DMS153 treated with DMSO at 0.1 percent for 48 hours (cell line): Measurements from ENCODE around the gene ZFHX3.

Source experiments
- DNase-seq: peaks from one replicate; lab custom pipeline; 2025; ENCODE audit not compliant: unreplicated experiment; lab: John Stamatoyannopoulos, UW

The ZFHX3 gene

GRCh38 chr16:72978212-72978611 is 69.7 kb downstream of the ZFHX3 start:
- no peak for DNase-seq

GRCh38 chr16:72977127-72977526 is 70.8 kb downstream of the ZFHX3 start:
- DNase-seq = no peak

DNA sequence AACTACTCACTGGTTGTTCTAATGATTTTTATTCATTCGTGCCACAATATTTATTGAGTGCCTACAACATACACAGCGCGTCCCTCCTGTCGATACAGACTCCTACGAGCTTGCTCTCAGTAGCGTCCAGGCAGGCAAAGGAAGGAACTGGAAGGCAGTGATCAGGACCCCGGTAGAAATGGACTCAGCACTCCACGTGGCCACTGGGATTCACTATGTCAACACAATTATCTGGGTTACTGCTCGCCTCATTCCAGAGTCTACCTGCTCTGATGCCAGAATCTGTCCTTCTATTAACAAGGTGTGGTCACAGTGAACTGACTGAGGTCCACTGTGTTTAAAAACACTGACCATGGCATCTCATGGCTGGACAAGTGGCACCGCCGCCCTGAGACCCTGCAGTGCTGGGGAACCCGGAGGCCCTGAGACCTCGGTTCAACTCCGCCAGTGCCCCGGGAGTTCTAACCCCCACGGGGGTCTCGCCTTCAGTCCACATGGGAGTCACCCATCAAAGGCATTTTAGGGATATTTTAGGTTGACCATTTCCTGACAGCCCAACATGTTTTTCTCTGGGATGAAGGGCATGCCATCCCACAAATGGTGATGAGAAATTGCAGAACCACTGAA is 71.4 kb downstream of the ZFHX3 start:
- DNase-seq = no peak

GRCh38 chr16:72975809-72976437 is 72.0 kb downstream of the ZFHX3 start:
- no peak for DNase-seq

GRCh38 chr16:72974142-72974769 is 73.7 kb downstream of the ZFHX3 start:
- peak; percentile 30 for DNase-seq

- no peak for DNase-seq
Measured at GRCh38 chr16:72972878-72973571, 74.9 kb downstream of the ZFHX3 start.

DNA sequence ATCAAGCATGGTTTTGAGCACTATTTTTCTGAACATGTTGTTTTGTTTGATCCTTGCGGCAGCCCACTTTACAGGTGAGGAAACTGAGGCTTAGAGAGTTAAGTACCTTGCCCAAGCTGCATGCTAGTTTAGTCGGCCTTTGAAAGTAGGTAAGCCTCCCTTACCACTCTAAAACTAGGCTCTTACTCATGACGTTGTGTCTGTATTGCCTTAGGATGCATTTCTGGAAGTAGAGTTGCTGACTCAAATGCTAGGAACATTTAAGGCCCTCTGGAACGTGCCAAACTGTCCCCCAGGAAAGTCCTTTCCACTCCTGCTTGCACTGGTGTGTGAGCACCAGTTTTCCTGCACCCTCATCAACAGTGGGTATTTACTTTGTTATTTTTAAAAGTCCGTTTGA is 76.6 kb downstream of the ZFHX3 start:
- DNase-seq = no peak

DNA sequence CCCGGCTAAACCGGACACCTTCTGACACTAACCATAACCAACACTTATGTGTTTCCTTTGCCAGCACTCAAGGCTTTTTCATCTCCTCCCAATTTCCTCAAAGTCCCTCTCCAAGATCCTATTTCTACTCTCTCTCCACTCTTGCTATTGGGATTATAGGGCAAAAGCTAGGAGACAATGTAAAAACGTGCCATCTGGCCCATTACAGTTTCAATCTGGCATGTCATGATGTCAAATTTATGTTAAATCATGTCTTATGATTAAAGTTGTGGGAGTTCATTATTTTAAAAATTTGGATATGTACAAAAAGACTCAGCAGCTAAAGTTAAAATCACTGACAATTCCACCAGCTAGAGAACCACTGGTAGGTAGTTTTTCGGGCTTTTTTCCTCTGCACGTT is 77.3 kb downstream of the ZFHX3 start:
- no peak for DNase-seq

- DNase-seq = no peak
Measured at GRCh38 chr16:72969812-72970211, 78.1 kb downstream of the ZFHX3 start.

DNA sequence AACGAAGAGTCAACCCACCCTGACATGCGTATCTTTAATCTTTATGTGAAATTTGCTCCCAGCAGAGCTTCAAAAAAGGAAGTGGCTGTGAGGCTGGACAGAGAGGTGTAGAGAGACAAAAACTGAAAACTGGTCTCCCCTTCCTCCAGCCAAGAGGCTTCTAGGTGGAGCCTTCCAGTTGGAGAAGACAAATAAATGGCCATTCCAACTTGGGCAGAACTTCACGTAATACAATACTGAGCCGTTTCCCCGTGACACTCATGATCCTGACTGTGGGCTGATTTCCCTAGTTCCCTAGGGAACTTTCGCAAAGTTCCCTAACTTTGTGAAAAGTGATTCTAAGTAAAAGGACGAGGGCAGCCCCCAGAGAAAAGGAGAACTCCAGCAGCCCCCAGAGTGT is 78.8 kb downstream of the ZFHX3 start:
- no peak for DNase-seq

DNA sequence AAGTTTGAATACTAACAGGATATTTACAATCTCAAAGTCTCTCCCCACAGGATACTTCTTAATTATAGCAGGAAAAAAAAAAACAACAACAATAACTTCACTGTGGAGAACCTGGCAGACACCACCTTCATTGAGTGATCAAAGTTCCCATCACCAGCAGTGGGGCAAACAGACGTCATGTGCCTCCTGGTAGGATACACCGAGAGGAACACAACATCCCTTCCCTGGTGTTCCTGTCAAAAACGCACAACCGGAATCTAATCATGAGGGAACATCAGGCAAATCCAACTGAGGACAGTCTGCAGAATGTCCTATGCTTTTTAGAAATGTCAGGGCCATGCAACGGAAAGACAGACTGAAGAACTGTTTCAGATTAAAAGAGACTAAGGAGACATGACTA is 80.0 kb downstream of the ZFHX3 start:
- no peak for DNase-seq

DNA sequence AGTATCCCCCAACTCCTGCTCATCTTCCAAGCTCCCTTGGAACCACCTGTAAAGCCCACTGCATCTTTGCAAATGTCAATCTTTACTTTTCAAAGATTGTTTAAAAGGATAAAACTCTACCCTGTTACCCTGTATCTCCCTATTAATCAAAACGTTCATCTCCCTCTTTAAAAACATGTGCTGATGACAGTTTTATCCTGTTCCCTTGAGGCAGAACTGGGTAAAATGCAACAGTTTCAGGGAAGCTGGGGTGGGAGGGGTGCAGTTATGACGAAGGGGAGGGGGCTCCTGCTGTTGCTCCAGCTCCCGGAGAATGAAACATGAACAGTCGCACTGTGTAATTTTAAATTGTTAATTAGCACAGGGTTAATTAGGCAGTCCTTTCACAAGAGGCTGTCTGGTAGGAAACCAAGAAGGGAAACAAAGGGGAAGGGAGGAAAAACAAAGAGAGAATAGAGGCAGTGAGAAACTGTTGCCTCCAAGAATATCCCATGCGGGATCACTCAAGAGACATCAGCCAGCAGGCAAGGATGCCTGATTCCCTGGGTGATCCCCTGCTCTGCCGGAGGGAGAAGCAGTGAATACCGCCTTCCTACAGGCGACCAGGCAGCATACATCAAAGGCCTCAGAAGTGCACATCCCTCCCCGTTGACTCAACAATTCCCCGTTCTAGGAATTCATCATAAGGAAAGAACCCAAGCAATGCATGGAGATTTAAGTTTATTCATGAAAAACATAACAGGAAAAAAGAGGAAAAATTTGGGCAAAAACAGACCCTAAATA is 84.2 kb downstream of the ZFHX3 start:
- DNase-seq = no peak

- no peak for DNase-seq
Measured at GRCh38 chr16:72962347-72962746, 85.6 kb downstream of the ZFHX3 start.

- no peak for DNase-seq
Measured at GRCh38 chr16:72961863-72962262, 86.1 kb downstream of the ZFHX3 start.

- DNase-seq = peak; percentile 86
Measured at GRCh38 chr16:72961115-72961832, 86.7 kb downstream of the ZFHX3 start.

- DNase-seq = no peak
Measured at GRCh38 chr16:72960101-72960500, 87.8 kb downstream of the ZFHX3 start.

- no peak for DNase-seq
Measured at GRCh38 chr16:72959301-72959996, 88.5 kb downstream of the ZFHX3 start.

DNA sequence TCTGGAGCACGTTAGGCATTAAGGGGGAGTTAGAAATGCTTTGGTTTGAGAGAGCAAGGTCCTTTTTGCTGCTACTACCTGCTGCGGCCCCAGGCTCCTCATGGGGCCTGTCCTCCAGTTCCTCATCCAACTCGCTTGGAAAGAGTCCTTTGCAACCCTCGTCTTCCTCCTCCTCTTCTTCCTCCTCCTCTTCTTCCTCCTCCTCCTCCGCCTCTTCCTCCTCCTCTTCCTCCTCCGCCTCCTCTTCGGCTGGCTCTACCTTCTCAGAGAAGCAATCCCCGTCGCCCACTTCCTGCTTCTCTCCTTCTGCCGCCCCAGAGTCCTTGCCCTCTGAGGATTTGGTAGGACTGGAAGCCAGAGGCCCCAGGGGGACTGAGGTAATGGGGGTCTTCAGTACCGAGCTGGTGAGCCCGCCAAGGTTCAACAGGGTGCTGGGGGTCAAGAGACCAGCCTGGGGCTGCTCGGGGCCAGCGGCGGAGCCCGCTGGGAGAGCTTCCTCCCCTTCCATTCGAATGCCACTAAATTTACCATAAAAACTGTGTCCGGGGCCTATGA is 89.3 kb downstream of the ZFHX3 start:
- no peak for DNase-seq
